HG02885 (cell line): ENCODE measurements around the gene SLC25A27.

Experiments
- ATAC-seq: cut with Tn5 transposase; IDR thresholded peaks from one replicate; pipeline ENCODE4 v1.9.1; 2021; ENCODE audit warnings: mild to moderate bottlenecking; ENCODE audit not compliant: unreplicated experiment, poor library complexity

SLC25A27 gene

GRCh38 chr6:46648869-46649492, 3.8 kb upstream of the SLC25A27 start:
- no peak for ATAC-seq

GRCh38 chr6:46651006-46651405, 1.8 kb upstream of the SLC25A27 start:
- ATAC-seq: no peak

- no peak for ATAC-seq
These were observed 959 bp upstream of the SLC25A27 start for GRCh38 chr6:46651816-46652215.

GRCh38 chr6:46652232-46652602, 558 bp upstream of the SLC25A27 start:
- ATAC-seq: no peak

GRCh38 chr6:46653439-46654195, 842 bp downstream of the SLC25A27 start:
- no peak for ATAC-seq

GRCh38 chr6:46655803-46656202, 3.0 kb downstream of the SLC25A27 start:
- no peak for ATAC-seq

- no peak for ATAC-seq
These were observed 4.9 kb downstream of the SLC25A27 start for GRCh38 chr6:46657642-46658041.

- no peak for ATAC-seq
These were observed 8.7 kb downstream of the SLC25A27 start for GRCh38 chr6:46661483-46661882.

GRCh38 chr6:46667377-46667776, 14.6 kb downstream of the SLC25A27 start:
- no peak for ATAC-seq

- no peak for ATAC-seq
These were observed 21.6 kb downstream of the SLC25A27 start for GRCh38 chr6:46674410-46674809.

- ATAC-seq: no peak
These were observed 24.0 kb downstream of the SLC25A27 start for GRCh38 chr6:46676604-46677313.

GRCh38 chr6:46677314-46677654, 24.5 kb downstream of the SLC25A27 start:
- no peak for ATAC-seq

GRCh38 chr6:46684771-46685170, 32.0 kb downstream of the SLC25A27 start:
- no peak for ATAC-seq

- no peak for ATAC-seq
These were observed 34.9 kb downstream of the SLC25A27 start, which contains the start of gene TDRD6 for GRCh38 chr6:46687619-46688097. Gene TDRD6, plus strand, starts transcription at chr6:46687885. Its CDS starts 244 bp downstream, at chr6:46688129.

- no peak for ATAC-seq
These were observed 35.6 kb downstream of the SLC25A27 start for GRCh38 chr6:46688117-46688965.

GRCh38 chr6:46688966-46689335, 36.2 kb downstream of the SLC25A27 start:
- no peak for ATAC-seq

GRCh38 chr6:46689657-46690056, 36.9 kb downstream of the SLC25A27 start:
- ATAC-seq: no peak

GRCh38 chr6:46690141-46690755, 37.5 kb downstream of the SLC25A27 start:
- no peak for ATAC-seq

GRCh38 chr6:46690911-46691451, 38.2 kb downstream of the SLC25A27 start:
- ATAC-seq: no peak

GRCh38 chr6:46699970-46700369, 47.2 kb downstream of the SLC25A27 start:
- ATAC-seq: no peak
